HG03097 (cell line): Measurements from ENCODE around the gene TEX26.

Experiments used
- ATAC-seq: cut with Tn5 transposase; IDR thresholded peaks from one replicate; pipeline ENCODE4 v1.9.1; 2021; ENCODE audit not compliant: unreplicated experiment, low FRiP score

Gene TEX26

GRCh38 chr13:30974350-30974749 is 41.9 kb downstream of the TEX26 start:
- no peak for ATAC-seq

GRCh38 chr13:30976025-30976424 is 43.6 kb downstream of the TEX26 start:
- ATAC-seq: no peak

DNA sequence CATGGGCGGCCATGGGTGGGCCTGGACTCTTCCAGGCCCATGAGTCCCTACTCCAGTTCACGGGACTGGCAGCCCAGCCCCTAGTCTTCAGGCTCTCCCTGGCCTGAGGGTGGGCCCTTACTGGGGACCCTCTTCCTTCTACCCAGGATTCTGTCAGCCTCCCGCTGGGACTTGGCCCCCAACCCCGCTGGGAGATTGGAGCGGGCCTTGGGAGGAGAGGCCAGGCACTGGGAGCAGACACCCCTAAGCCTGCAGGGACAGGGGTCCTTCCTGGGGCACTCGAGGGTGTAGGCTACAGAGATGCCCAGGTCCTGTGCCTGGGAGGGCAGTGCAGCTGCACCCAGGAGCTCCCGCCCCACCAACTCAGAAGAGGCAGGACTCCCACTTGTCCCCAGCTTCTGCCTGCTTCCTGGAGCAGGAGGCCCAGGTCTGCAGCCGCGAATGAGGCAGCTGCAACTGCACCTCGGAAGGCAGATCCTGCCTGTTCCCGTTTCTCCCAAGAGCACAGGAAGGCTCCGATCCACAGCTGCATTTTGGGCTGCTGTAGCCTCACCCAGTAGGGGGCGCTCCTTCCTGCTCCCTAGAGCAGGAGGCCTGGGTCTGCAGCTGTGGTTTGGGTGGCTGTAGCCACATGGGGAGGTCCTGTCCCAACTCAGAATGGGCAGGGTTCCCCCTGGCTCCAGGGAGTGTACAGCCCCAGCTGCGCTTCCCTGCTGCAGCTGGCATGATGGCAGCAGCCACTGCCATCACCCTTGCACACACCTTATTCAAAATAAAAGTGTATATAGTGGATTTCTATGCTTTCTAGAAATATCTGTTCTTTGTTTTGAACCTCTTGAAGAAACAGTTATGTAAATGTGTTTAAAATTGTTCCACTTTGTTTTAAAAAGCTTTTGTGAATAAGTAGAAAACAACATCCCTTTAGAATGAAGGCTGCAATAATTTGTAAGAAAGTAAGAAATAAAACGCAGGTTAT is 46.8 kb downstream of the TEX26 start:
- no peak for ATAC-seq

GRCh38 chr13:30982506-30982905 is 50.0 kb downstream of the TEX26 start:
- no peak for ATAC-seq

- no peak for ATAC-seq
Measured at GRCh38 chr13:30982906-30983305, 50.5 kb downstream of the TEX26 start.

DNA sequence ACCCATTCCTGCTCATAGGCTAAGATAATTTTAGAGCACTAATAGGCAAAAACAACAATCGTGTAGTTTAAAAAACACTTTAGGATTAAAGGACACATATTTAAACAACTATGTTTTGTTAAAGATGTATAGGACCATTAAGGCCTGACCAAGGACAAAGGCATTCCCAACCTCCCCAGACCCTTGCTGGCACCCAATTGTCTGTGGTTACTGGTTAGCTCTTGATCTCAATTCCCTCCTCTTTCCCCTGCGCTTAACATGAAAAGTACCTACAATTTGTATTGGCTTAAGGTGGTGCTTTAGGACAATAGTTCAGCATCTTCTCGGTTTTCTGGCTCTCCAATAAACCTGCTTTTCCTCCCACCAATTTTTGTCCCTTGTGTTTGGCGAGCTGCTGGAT is 51.0 kb downstream of the TEX26 start:
- ATAC-seq: no peak

- ATAC-seq: no peak
Measured at GRCh38 chr13:30984620-30985019, 52.2 kb downstream of the TEX26 start.

DNA sequence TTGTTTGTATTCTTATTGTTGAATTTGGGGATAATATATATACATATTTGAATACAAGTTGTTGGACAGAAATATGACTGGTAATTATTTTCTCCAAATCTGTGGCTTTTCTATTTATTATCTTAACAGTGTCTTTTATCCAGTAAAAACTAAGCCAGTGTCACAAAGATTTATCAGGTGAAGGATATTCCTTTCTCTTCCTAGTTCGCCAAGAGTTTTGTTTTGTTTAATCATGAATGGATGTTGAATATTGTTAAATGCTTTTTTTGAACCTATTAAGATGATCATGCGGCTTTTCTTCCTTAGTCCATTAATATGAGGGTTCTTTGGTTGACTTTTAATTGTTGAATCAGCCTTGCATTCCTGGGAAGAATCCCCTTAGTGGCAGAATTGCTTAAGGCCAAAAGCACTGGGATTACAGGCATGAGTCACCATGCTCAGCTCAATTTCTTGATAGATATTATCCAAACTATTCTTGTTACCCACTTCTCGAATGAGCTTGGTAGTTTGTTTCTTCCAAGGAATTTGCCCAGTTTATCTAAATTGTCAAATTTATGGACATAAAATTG is 53.3 kb downstream of the TEX26 start:
- no peak for ATAC-seq

GRCh38 chr13:30991184-30991583 is 58.7 kb downstream of the TEX26 start:
- no peak for ATAC-seq

DNA sequence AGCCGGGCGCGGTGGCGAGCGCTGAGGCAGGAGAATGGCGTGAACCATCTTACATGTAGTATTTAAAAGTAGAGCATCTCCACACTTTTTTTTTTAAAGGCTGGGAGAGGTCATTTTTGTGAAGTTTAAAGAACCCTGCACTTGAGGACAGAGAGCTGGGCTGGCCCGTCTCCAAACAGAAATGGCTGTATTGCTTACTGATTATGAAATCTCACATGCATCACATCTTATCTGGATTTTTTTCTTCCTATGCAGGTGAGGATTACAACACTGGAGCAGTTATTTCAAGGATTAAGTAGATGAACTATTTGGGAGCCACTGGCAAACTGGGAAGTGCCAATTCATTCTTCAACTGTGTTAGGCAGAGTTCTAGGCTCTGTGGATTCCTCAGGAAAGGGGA is 59.5 kb downstream of the TEX26 start:
- ATAC-seq: no peak

DNA sequence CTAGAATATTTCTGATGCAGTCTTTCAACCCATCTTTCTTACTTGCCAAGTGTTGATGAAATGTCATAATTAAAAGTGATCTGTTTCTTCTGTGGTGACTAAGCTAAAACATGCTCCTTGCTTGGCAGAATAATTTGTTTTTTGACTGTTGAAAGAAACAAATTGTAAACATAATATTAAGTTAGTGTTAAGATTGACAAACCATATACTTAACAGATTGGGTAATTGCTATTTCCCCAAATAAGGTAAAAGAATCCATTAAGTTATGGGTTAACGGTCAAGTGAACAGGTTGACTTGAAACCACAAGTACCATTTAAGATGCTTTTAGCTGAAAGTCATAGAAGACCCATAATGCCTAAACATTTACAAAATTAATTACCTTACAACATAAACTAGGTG is 62.9 kb downstream of the TEX26 start:
- no peak for ATAC-seq

DNA sequence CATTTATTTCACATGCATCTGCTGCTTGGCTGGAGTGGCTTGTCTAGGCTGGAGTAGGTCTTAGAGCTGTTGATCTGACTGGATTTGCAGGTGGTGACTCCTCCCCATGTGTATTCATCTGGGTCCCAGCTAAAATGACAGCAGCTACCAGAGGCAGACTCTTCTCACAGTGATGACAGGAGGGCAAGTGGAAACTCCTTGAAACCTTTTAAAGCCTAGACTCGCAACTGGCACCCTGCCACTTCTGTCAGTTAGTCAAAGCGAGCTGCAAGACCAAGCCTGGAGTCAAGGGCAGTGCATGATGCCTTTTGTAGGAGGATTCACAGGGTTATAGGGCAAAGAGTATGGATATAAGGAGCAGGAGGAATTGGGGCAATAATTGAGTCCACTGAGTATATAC is 65.2 kb downstream of the TEX26 start:
- ATAC-seq: no peak

- ATAC-seq: no peak
Measured at GRCh38 chr13:30998136-30999088, 66.0 kb downstream of the TEX26 start.

GRCh38 chr13:31000889-31001288 is 68.4 kb downstream of the TEX26 start:
- ATAC-seq: no peak

DNA sequence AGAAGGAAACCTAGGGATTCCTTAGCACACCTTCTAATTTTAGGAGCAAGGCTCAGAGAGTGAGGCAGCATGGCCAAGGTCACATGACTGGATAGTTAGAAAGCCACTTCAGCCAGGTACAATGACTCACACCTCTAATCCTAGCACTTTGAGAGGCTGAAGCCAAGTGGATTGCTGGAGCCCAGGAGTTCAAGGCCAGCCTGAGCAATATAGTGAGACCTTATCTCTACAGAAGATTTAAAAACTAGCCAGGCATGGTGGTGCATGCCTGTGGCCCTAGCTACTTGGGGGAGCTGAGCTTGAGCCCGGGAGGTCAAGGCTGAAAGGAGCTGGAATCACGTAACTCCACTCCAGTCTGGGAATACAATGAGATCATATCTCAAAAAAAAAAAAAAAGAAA is 69.2 kb downstream of the TEX26 start:
- ATAC-seq: no peak

- ATAC-seq: no peak
Measured at GRCh38 chr13:31005066-31005465, 72.6 kb downstream of the TEX26 start.

DNA sequence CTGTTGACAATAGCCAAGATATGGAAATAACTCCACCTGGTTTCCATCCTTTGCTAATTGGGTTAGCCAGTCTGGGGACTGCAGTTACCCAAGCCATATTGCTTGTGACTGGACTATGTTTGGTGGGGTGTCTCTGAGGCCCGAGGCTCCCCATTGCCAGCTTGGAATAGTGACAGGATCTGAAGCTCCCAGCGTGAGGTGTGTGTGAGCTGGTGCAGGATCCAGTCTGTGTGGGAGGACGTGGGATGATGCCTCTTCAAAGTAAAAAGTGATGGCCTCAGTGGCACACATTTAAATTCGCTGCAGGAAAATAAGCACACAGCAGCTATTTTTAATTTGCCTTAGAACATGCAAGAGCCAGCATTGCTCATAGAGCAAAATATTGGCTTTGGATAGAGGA is 75.0 kb downstream of the TEX26 start:
- ATAC-seq: no peak

DNA sequence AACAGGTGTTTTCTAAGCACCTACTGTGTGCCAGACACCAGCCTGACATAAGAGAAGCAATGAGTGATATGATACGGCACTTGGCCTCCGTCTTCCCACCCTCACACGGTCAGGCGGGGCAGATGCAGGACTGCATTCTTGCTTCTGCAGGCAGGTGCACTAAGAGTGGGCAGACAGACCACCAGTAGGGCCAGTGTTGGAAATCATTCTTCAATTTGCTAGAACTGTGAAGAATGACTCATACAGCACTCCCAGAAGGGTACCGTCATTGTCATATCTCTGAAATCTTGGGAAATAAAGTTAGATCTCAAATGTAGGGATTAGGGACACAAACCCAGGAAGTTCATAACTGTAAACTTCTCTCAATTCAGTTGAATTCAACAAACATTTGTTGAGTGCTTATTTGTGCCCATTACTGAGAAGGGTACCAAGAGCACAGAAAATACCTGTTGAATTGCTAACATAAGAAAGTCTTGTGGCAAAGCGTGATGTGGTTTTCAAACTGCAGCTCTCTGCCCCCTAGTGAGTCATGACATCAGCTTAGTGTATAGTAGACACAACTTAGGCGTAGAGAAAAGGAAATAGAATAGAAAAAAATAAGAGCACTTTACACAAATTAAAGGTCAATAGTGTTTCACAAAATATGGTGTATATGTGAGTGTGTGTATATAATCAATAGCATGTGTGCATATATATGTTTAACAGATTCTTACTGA is 76.1 kb downstream of the TEX26 start:
- no peak for ATAC-seq

DNA sequence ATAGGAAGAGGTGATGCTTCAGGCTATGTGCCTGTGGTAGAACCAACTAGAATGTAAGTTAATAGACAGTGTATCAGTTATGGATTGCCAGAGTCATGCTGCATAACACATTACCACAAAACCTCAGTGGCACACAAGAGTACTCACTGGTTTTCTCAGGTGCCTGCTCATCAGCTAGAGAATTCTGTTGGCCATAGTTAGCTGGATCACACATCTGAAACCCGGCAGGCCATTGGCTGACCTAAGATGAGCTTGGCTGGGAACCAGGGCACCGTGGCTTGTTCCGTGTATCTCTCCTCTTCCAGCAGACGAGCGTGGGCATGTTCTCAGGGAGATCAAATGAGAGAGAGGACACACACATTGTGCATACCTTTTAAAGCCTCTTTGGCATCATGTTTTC is 76.7 kb downstream of the TEX26 start:
- no peak for ATAC-seq

- no peak for ATAC-seq
Measured at GRCh38 chr13:31010296-31010695, 77.8 kb downstream of the TEX26 start.
